Measurements from ENCODE around the gene PRKRA.

DNA sequence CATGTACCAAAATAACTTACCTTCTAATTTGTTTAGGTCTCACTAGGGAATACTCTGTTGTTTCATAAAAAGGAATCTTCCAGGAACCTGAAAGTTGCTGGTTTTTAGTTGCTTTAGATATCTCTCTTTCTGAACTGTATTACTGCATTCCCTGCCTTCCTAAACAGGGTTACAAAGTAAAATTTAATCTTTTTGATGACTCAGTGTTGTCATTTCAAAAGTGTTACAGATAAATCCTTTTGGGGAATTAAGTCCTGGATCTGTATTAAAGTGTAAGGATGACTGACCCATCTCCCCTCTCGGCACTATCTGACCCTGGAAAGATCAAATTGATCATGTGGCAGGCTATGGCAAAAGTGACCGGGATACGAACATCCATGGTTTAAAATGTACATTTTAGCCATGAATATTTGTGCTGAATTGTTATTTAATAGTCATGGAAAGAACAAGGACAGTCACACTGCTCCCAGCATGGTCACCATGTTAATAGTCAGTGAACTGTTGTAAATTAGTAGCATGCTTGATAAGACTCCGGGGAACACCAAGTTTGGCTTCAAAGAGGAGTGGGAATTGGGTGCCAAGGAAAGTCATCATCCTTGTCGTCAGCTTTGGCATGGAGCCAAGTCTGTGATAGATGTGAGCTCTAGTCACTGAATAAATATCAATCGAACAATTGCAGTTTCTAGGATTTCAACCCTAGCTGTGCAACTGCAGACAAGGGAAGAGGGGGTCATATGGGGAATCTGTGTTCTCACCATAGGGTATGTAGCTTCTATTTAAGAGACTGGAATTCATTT lies 33.5 kb upstream of the PRKRA start:
- TF ChIP-seq, protein P1, sequence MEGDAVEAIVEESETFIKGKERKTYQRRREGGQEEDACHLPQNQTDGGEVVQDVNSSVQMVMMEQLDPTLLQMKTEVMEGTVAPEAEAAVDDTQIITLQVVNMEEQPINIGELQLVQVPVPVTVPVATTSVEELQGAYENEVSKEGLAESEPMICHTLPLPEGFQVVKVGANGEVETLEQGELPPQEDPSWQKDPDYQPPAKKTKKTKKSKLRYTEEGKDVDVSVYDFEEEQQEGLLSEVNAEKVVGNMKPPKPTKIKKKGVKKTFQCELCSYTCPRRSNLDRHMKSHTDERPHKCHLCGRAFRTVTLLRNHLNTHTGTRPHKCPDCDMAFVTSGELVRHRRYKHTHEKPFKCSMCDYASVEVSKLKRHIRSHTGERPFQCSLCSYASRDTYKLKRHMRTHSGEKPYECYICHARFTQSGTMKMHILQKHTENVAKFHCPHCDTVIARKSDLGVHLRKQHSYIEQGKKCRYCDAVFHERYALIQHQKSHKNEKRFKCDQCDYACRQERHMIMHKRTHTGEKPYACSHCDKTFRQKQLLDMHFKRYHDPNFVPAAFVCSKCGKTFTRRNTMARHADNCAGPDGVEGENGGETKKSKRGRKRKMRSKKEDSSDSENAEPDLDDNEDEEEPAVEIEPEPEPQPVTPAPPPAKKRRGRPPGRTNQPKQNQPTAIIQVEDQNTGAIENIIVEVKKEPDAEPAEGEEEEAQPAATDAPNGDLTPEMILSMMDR (IDR thresholded peaks at IDR 0.05): no peak
- TF ChIP-seq POLR2A (IDR thresholded peaks at IDR 0.05) (no peak), POLR2AphosphoS5 (IDR thresholded peaks at IDR 0.05; ENCODE audit: insufficient read depth in 1 of 2, low read depth in 1 of 2) (no peak)
